ENCODE results near the gene CCND2.

DNA sequence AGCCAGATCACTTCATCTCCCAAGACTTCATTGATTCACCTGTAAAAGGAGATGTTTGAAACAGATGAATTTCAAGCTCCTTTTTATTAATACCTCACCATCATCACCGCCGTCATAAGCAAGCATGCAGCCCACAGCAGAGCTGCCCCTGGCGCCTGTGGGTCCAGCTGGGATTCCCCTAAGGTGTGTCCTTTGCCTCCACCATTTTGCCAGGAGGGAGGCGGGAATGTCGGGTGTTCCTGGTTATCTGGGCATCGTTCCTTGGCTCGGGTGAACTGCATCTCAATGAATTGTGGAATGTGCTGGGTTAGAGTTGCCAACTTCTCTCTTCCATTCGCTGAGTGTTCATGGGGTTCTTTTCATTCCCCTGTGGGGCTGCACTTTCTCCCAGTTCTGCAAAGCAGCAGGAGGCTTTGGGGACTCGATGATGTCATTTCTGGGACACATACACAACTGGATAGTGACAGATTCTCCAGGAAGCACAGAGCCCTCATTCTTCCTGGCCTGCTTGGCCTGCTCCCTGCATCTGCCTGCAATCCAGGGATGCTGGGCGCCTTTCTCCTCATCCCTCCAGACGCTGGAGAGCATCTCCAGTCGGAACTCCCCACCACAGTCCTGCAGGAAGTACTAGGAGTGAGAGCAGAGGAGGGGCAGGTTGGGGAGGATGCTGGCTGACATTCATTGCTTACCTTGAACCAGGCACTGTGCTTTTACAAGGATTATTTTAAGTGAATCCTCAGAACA, 10.1 kb downstream of the CCND2 start:
- TF ChIP-seq, protein P1, sequence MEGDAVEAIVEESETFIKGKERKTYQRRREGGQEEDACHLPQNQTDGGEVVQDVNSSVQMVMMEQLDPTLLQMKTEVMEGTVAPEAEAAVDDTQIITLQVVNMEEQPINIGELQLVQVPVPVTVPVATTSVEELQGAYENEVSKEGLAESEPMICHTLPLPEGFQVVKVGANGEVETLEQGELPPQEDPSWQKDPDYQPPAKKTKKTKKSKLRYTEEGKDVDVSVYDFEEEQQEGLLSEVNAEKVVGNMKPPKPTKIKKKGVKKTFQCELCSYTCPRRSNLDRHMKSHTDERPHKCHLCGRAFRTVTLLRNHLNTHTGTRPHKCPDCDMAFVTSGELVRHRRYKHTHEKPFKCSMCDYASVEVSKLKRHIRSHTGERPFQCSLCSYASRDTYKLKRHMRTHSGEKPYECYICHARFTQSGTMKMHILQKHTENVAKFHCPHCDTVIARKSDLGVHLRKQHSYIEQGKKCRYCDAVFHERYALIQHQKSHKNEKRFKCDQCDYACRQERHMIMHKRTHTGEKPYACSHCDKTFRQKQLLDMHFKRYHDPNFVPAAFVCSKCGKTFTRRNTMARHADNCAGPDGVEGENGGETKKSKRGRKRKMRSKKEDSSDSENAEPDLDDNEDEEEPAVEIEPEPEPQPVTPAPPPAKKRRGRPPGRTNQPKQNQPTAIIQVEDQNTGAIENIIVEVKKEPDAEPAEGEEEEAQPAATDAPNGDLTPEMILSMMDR (IDR thresholded peaks at IDR 0.05): no peak
- TF ChIP-seq POLR2A (IDR thresholded peaks at IDR 0.05) (no peak), POLR2AphosphoS5 (IDR thresholded peaks at IDR 0.05) (no peak)

All from breast epithelium (tissue), 3 donors.